GM19397 (cell line): ENCODE data around the gene CFHR5.
"Not testable (repeated sequence)": the region's sequence is repeated elsewhere in the genome, so short reads cannot be mapped to it uniquely, and the experiment has no call there.

Source experiments
- ATAC-seq: cut with Tn5 transposase; IDR thresholded peaks from one replicate; pipeline ENCODE4 v1.9.1; 2021; ENCODE audit warnings: mild to moderate bottlenecking, moderate library complexity; ENCODE audit not compliant: unreplicated experiment

CFHR5 gene

DNA sequence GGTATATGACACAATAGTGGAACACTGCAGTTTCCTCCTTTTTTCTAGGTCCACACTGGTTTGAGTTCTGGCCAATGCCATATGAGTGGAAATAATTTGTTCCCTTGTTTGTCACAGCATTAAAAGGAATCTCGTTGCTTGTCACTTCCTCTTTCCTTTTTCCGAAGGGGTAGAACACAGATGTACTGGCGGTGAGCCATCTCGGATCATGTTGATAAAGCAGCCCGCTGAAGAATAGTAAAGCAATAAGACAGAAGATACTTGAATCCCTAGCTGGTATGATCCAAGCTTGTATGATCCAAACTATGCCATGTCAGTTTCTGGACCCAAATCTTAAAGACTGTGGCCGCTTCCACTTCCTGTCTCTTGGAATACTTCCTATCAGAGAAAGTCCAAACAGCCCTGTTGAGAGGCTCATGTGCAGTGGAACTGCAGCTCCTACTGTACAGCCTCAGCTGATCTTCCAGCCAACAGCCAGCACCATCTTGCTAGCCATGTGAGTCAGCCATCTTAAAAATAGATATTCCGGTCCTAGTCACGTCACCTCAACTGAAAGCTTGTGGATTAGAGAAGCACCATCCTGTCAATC is 40.3 kb downstream of the CFHR5 start:
- no peak for ATAC-seq

DNA sequence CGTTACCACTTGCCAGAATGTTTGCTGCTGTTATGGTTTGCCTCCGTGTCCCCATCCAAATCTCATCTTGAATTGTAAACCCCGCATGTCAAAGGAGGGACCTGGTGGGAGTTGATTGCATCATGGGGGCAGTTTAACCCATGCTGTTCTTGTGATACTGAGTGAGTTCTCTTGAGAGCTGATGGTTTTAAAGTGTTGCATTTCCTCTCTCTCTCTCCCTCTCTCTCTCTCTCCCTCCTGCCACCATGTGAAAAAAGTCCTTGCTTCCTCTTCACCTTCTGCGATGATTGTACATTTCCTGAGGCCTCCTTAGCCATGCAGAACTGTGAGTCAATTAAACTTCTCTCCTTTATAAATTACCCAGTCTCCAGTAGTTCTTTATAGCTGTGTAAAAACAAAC is 44.4 kb downstream of the CFHR5 start:
- no peak for ATAC-seq

DNA sequence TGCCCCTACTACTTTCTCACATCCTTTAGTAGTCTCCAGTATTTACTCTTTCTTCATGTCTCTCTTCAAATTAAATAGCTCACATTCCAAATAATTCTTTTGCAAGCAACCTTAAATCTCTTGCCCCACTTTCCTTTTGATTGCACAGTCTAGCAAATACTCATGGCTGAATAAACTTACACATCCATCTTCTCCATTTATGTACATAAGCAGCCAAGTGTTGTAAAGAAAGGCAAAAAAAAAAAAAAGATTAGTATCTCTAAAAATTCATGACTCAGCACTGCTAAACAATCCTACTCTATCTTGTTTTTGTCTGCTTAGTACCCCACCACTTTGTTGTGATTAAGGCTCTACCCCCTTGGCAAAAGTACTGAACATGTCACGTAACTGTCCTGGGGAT is 47.1 kb downstream of the CFHR5 start:
- no peak for ATAC-seq

DNA sequence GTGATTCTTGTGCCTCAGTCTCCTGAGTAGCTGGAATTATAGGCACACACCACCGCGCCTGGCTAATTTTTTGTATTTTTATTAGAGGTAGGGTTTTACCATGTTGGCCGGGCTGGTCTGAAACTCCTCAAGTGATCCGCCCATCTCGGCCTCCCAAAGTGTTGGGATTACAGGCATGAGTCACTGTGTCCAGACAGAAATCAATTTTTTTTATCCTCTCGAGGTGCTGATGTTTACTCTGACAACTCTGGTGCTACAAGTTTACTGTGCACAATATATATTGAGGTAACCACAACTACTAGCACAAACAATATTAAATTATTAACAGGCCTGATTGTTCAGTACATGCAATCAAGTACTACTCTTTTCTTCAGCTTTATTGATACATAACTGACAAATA is 50.0 kb downstream of the CFHR5 start:
- no peak for ATAC-seq

DNA sequence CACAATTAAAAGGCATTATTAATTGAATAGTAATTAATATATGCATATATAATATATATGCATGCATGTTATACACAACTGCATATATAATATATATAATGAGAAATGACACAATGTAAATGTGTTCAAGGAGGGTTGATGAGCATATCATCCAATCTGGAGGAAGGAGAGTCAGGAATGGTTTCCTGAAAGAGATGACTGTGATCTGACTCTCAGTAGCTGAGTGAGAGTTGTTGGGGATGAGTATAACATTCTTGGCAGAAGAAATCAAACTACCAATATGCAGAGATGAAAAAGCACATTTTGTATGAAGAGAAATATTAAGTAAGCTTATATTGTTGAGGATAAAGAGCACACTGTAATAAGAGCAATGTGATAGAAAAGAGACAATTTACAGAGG is 52.4 kb downstream of the CFHR5 start:
- ATAC-seq = no peak

DNA sequence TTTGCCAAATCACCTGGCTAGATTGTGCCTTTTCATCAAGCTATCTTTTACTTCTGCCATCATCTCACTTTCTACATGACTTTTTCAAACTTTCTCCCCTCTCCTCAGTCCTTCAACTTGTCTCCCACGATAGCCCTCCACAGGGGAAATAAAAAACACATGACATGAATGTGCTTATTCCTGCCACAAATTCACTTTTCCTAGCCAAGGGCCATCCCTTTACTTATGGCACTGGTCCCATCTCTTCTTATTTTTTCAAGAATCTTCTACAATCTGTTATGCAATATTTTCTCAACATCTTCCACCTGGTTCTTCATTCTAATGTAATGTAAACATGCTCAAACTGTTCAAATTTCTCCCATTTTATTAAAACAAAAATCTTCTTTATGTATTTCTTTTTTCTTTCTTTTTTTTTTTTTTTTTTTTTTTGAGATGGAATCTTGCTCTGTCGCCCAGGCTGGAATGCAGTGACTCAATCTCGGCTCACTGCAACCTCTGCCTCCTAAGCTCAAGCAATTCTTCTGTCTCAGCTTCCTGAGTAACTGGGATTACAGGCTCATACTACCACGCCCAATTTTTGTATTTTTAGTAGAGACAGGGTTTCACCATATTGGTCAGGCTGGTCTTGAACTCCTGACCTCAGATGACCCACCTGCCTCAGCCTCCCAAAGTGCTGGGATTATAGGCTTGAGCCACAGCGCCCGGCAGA is 57.4 kb downstream of the CFHR5 start:
- ATAC-seq = not testable (repeated sequence)

DNA sequence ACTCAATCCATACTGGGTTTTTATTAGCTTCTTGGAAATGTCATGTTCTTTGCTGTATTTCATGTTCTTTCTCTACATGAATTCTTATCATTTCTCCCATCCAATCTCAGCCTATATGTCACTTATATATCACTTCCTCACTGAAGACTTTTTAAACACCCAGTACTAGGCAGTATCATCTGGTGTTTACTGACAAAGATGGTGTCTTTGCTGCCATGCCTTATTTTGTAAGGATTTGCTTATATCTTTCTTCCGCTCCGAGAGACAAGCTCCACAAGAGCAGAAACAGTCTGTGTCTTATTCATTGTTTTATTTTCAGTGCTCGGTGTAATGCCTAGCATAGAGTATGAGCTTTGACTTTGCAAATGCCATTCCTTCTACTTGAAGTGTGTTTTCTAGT is 59.5 kb downstream of the CFHR5 start:
- ATAC-seq = no peak

DNA sequence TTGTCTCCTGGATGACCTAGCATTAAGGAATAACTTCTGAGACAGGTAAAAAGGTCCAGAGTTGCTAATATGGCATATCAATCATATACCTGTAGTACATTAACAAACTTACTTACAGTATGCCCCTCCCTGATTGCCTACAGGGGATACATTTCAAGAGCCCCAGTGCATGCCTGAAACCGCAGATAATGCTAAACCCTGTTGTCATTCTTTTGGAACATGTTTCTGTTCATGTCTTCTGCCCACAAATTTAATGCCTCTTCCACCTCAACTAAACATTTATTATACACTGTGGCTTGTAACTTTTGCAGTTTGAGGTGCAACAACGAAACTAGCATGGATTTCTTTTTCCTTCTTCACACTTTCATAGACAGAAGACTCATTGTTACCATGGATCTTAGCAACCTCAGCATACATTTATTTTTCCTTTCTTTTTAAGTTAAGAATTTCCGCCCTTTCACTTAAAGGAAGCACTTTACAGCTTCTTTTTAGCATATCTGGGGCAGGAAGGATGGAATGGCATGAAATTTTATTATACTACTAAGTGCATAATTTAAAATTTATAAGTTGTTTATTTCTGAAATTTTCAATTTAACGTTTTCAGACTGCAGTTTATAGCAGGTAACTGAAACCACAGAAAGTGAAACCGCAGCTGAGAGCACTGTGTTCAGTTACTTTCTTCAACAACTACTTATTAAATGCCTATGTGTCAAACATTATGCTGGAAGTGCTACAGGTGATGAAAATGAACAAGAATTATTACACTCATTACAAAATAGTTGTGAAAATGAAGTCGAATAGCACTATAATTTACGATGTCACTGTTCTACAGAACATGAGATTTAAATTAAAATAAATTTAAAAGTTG is 64.4 kb downstream of the CFHR5 start:
- ATAC-seq = no peak

DNA sequence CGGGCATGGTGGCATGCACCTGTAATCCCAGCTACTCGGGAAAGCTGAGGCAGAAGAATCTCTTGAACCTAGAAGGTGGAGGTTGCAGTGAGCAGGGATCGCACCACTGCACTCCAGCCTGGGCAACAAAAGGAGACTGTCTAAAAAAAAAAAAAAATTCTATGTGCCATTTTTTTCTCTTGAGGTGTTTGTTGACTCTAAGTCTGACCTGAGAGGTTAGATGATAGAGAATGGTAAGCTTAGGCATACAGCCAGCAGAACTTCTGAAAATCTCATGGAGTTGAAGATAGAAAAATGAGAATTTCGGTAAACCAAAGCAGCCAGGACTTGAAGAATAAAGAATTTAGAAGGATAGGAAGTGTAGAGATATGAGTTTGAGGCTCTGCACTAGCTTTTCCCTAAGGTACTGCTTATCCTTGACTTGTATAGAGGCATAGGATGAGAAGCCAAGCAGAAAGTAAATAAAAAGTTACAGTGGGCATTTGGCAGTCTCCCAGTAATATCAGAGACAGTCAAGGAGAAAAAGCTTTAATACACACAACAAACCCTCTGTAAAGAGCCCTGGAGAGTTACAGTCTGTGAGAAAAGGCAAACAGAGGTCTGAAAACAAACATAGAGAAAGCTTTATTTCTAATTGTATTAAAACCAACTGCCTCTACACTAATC is 65.5 kb downstream of the CFHR5 start:
- ATAC-seq = no peak

DNA sequence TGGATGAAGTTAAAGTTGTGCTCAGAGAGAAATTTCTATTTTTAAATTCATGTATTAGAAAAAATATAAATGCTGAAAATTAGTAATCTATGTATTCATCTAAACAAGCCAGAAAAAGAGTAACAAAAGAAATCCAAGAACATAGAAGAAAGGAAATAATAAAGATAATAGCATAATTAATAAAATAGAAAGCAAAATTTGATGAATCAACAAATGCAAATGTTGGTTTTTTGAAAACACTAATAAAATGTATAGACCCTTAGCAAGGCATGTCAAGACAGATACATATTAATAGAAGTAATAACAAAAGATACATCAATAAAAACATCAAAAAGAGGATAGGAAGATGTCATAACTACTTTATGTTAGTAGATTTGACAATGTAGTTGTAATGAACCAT is 71.7 kb downstream of the CFHR5 start:
- no peak for ATAC-seq
